Measurements from ENCODE around the gene PDE12. TPM values are rescaled to one million over a fixed set of nuclear protein-coding genes. Genes with fewer than 3 reads are reported as not detected.

The PDE12 gene
- total and polyA plus RNA-seq, 2 of the 8 experiments (the other 6 are each of a cell fraction or from before 2014, with no cell fraction given): 9.0 to 12.1 TPM

GRCh38 chr3:57597127-57597923 lies 41.3 kb downstream of the PDE12 start, which contains the start of gene ARF4 (continued):
- TF ChIP-seq SP1 (IDR thresholded peaks at IDR 0.05; ENCODE audit: low read depth, low read length) (peak; percentile 58; the same call in 1 of the 2 replicates), SAP30 (IDR thresholded peaks at IDR 0.05; ENCODE audit: insufficient read depth, insufficient replicate concordance, low read length) (peak; percentile 95), RNF2 (IDR thresholded peaks at IDR 0.05; ENCODE audit: borderline replicate concordance, low read depth, low read length, missing control alignments, poor library complexity, severe bottlenecking) (no peak), GTF2F1 (IDR thresholded peaks at IDR 0.05; ENCODE audit: borderline replicate concordance, low read depth, low read length) (0 out of 2 replicates have a peak, but pooled peaks have one; percentile 75), NRF1 (IDR thresholded peaks at IDR 0.05; ENCODE audit: low read depth, low read length) (peak; percentile 82), CHD2 (IDR thresholded peaks at IDR 0.05; ENCODE audit: low read length) (peak; percentile 53; the same call in 1 of the 2 replicates), TEAD4 (IDR thresholded peaks at IDR 0.05; ENCODE audit: low read depth, low read length) (peak; percentile 61; the same call in 1 of the 2 replicates), TAF1 (IDR thresholded peaks at IDR 0.05; ENCODE audit: low read depth, low read length) (peak; percentile 95), EGR1 (IDR thresholded peaks at IDR 0.05; ENCODE audit: borderline replicate concordance, low read depth, low read length) (0 out of 2 replicates have a peak, but pooled peaks have one; percentile 7), RBBP5 (IDR thresholded peaks at IDR 0.05; ENCODE audit: borderline replicate concordance, low read depth, low read length) (0 out of 2 replicates have a peak, but pooled peaks have one; percentile 21), CBX5 (IDR thresholded peaks at IDR 0.05; ENCODE audit: low read depth, low read length) (no peak), ATF2 (IDR thresholded peaks at IDR 0.05; ENCODE audit: low read length) (peak; percentile 89), TBP (IDR thresholded peaks at IDR 0.05; ENCODE audit: low read depth, low read length) (peak; percentile 94), JUN (IDR thresholded peaks at IDR 0.05; ENCODE audit: low read depth, low read length) (peak; percentile 51; the same call in 1 of the 2 replicates), CTCF (IDR thresholded peaks at IDR 0.05; ENCODE audit: control extremely low read depth in 1 of 3, insufficient read depth in 1 of 3, low read depth in 1 of 3, low read length in 3 of 3) (peak in 2 of 3 experiments; percentile 18 to 25; a peak in 3 of 4 replicates), POLR2AphosphoS5 (IDR thresholded peaks at IDR 0.05; ENCODE audit: low read depth, low read length) (peak; percentile 95), KDM4A (IDR thresholded peaks at IDR 0.05; ENCODE audit: low read depth, low read length, severe bottlenecking) (peak; percentile 73), GABPA (IDR thresholded peaks at IDR 0.05; ENCODE audit: borderline replicate concordance, insufficient read depth, low read length) (0 out of 2 replicates have a peak, but pooled peaks have one; percentile 79)

All from H1 (cell line).